ENCODE results near the gene C2orf92.

C2orf92 gene

GRCh38 chr2:97732436-97733340, 63.2 kb downstream of the C2orf92 start:
- DNase-seq, result no peak

GRCh38 chr2:97733341-97734035, 64.0 kb downstream of the C2orf92 start:
- no peak for DNase-seq

- no peak for DNase-seq
Measured at GRCh38 chr2:97734061-97735051, 64.8 kb downstream of the C2orf92 start.

GRCh38 chr2:97735161-97735561, 65.6 kb downstream of the C2orf92 start:
- DNase-seq, result no peak

- no peak for DNase-seq
Measured at GRCh38 chr2:97736185-97736584, 66.7 kb downstream of the C2orf92 start.

GRCh38 chr2:97736608-97737330, 67.3 kb downstream of the C2orf92 start:
- DNase-seq, result no peak

- no peak for DNase-seq
Measured at GRCh38 chr2:97737421-97738178, 68.1 kb downstream of the C2orf92 start.

- DNase-seq, result no peak
Measured at GRCh38 chr2:97738179-97739019, 68.9 kb downstream of the C2orf92 start.

- DNase-seq, result no peak
Measured at GRCh38 chr2:97739020-97739892, 69.7 kb downstream of the C2orf92 start.

GRCh38 chr2:97739893-97740245, 70.4 kb downstream of the C2orf92 start:
- no peak for DNase-seq

- DNase-seq, result peak; percentile 37 to 61
Measured at GRCh38 chr2:97740590-97741182, 71.2 kb downstream of the C2orf92 start.

GRCh38 chr2:97741251-97741650, 71.7 kb downstream of the C2orf92 start:
- DNase-seq, result no peak

- DNase-seq, result no peak
Measured at GRCh38 chr2:97741686-97742085, 72.2 kb downstream of the C2orf92 start.

GRCh38 chr2:97742381-97742847, 72.9 kb downstream of the C2orf92 start:
- no peak for DNase-seq

- DNase-seq, result no peak
Measured at GRCh38 chr2:97743913-97744312, 74.4 kb downstream of the C2orf92 start.

- DNase-seq, result peak in 1 of 2 experiments; percentile 51
Measured at GRCh38 chr2:97745474-97746174, 76.1 kb downstream of the C2orf92 start.

GRCh38 chr2:97747285-97747684, 77.8 kb downstream of the C2orf92 start:
- DNase-seq, result no peak

GRCh38 chr2:97747716-97748115, 78.2 kb downstream of the C2orf92 start:
- DNase-seq, result no peak
